Tongue (tissue), 2 donors: ENCODE results near the gene CD86. TPM values are rescaled to one million over a fixed set of nuclear protein-coding genes. Genes with fewer than 3 reads are reported as not detected.
"Not testable (repeated sequence)": the region's sequence is repeated elsewhere in the genome, so short reads cannot be mapped to it uniquely, and the experiment has no call there.

Experiments used
- DNase-seq: peaks from one replicate; pipeline ENCODE4 v3.0.0-alpha.2; 2015
- total RNA-seq: library from RNA; depleted of rRNA; stranded (reverse); fragments of >200 nt; gene quantifications from one replicate; pipeline ENCODE4 v1.2.3, GENCODE V29; 2014

The CD86 gene
- total RNA-seq, result 2.5 TPM

DNA sequence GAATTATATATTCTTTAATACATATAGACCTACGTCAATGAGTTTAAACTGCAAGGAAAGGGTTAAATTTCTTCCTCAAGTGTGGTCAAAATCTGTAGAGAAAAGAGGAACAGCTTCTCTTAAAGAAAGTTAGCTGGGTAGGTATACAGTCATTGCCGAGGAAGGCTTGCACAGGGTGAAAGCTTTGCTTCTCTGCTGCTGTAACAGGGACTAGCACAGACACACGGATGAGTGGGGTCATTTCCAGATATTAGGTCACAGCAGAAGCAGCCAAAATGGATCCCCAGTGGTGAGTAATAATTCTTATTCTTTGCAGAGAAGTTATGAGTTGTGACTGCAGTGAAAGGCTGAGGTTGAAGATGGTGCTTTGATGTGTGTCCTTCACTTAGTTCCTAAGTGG, at the start of gene CD86:
CD86 (plus strand) TSS at position 148 of the 400 bp plus-strand sequence; CDS start at position 276, 128 bp downstream.
- peak; percentile 8 for DNase-seq

DNA sequence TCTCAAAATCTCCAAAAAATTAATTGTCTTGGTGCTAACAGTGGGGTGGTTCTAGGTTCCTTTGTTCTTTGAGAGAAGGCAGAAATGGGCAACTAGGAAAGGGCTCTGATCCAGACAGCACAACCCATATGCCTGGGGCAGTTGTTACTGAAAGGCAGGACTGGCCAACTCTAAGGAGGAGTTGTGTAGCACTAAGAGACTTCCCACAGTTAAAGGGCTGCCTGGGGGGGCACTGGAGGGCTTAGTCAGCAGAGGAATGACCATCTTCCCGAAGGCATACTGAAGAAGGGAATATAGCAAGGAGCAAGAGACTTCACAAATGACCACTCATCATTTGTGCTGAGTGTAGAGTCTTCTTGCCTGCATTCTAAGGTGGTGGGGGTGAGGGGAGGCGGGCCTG, 48.9 kb upstream of the CD86 start:
- no peak for DNase-seq

DNA sequence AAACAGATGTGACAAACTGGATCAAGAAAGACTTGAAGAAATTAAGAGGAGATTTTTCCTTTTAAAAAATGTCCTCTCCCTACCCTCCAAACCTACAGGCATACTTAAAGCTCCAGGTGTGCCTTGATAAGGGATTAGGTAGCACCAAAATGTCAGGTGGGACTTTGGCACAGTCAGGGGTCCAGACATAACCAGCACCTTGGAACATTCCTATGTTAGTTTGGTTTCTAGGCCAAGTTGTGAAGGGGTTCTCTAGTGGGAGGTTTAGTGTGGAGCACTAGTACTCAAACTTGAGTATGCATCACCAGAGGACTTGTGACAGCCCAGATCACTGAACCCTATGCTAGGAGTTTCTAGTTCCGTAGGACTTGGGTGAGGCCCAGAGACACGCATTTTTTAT, 47.0 kb upstream of the CD86 start:
- DNase-seq, result no peak

DNA sequence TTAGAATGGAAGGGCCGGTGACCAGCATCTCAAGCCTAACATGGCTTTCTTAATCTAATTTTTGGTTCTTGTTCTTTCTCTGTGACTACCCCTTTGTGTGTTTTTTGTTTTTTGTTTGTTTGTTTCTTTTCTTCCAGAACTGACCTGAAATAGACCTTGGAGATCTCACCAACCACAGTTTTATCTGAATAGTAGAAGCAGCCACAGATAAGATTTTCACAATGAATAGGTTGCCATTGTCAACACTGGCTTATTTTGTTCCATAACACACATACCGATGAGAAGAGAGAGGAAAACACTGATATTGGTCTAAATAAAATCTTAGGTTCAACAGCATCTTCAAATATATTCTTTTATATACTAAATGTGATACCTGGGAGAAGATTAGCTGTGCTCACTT, 44.7 kb upstream of the CD86 start:
- DNase-seq, result no peak

GRCh38 chr3:122011396-122011795, 43.8 kb upstream of the CD86 start:
- DNase-seq, result no peak

GRCh38 chr3:122012821-122013220, 42.3 kb upstream of the CD86 start:
- DNase-seq, result no peak

GRCh38 chr3:122013448-122013925, 41.7 kb upstream of the CD86 start:
- DNase-seq, result no peak

GRCh38 chr3:122014741-122015140, 40.4 kb upstream of the CD86 start:
- DNase-seq, result no peak

GRCh38 chr3:122019493-122019892, 35.7 kb upstream of the CD86 start:
- DNase-seq, result no peak

DNA sequence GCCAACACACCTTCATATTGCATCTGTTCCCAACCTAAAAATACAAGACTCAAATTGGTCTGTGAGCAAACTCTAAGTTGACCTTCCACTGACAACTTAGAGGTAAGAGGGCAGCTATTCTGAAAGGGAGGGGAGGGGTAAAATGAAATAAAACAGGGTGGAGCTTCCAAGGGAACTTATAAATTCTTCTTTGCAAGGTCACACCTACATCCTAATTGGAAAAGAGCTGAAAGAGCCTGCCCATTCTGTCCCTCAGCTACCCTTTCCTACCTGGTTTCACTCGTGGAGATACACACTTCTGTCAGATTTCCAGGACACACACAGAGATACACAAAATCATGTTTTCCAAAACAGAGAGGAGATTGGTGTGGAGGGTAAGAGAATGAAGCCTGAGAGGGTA, 34.1 kb upstream of the CD86 start:
- no peak for DNase-seq

GRCh38 chr3:122021811-122022401, 33.3 kb upstream of the CD86 start, which contains the start of gene ILDR1:
TSS of gene ILDR1 (minus strand) at chr3:122022247. CDS start at chr3:122022077, 170 bp downstream.
- DNase-seq, result no peak

DNA sequence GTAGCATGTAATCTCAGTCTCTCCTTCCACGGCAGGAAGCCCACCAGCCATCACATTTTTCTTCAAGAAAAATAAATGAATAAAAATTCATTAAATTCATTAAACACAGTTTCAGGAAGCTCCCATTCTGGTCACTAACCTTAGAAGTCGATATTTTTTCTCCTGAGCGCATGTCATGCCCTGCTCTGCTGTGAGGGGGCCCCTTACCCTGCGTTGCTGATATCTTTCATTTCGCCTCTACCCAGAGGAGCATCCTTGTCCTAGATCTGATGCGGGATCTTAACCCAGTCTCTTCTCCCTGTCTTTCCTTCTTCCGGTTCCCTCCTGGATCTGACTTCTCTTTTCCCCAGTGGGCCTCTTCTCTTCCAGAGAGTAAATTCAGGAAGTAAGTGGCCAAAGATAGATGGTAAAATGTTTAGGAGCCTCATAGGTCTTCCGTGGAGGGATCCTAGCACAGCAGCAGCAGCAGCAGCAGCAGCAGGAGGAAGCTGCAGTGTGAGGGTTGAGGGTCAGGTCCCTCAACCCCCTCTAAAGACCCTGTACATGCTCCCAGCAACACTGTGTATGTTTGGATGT, 31.7 kb upstream of the CD86 start:
- DNase-seq, result no peak

DNA sequence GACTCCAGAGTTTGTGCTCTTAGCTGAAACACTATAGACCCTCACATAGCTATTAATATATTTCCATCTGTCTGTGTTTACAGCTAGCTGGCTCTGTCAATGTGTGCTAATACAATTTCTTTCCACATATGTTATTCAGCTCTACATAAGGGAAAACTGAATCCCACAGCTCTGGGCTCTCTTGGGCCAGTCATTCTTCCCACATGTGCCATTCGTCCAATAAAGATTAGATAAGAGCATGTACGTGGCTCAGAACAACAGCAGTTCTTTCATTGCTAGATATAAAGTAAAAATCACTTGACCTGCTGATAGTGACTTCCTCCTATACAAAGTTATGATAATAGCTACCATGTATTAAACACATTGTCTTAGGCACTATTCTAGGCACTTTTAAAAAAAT, 30.4 kb upstream of the CD86 start:
- DNase-seq, result no peak

- DNase-seq, result no peak
These were observed 29.9 kb upstream of the CD86 start for GRCh38 chr3:122025296-122025695.

GRCh38 chr3:122030381-122031122, 24.6 kb upstream of the CD86 start:
- DNase-seq, result no peak

DNA sequence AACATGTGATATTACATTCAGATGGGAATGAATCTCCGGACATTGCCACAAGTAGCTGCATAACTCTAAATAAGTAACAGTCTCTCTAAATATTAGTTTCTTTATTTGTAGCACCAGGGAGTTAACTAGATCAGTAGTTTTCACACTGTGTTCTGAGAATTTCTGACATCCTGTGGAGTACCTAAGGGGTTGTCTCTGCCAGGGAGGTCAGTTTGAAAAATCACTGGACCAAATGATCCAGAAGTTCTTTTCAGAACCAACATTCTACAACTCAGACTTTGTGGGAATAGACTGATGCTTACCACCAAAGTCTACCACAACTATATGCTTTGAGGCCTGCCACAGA, 24.1 kb upstream of the CD86 start:
- DNase-seq, result no peak

DNA sequence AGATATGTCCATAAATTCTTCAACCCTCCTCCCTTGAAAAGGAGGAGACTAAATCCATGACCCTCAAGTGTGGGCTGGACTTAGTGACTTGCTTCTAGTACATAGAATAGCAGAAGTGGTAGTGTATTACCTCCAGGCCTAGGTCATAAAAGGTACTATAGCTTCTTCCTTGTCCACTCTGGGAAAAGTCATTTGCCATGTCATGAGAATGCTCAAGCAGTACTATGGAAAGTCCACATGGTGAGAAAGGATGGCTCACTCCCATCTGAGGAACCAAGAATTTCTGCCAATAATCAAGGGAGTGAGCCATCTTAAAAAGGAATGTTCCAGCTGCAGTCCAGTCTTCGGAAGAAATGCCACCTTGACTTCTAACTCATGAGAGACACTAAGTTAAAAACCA, 22.6 kb upstream of the CD86 start:
- DNase-seq, result no peak

- no peak for DNase-seq
These were observed 22.1 kb upstream of the CD86 start for GRCh38 chr3:122033023-122033422.

- not testable (repeated sequence) for DNase-seq
These were observed 7.9 kb upstream of the CD86 start for GRCh38 chr3:122047296-122047695.

DNA sequence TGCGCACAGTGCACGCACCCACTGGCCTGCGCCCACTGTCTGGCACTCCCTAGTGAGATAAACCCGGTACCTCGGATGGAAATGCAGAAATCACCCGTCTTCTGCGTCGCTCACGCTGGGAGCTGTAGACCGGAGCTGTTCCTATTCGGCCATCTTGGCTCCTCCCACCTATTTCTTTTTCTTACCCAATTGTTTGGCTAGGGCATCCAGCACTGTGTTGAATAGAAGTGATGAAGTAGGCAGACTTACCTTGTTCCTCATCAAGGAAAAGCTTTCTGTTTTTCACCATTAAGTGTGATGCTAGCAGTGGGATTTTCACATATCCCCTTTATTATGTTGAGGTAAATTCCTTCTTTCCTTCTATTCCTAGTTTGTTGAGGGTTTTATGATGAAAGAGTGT, 7.4 kb upstream of the CD86 start:
- not testable (repeated sequence) for DNase-seq

DNA sequence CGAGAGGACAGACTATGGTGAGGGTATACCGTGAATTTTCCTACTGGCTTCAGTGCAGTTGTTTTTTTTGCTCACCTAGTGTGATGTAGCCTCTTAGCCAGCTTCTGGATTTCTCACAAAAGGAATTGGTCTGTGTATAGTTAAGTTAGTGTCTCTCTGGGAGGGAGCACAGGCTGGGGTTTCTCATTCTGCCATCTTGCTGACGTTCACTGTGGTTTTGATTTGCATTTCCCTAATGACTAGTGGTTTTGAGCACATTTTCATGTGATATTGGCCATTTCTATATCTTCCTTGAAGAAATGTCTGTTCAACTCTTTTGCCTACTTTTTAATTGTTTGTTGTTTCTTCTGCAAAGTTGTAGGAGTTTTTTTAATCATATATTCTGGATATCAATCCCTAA, 2.2 kb upstream of the CD86 start:
- no peak for DNase-seq

DNA sequence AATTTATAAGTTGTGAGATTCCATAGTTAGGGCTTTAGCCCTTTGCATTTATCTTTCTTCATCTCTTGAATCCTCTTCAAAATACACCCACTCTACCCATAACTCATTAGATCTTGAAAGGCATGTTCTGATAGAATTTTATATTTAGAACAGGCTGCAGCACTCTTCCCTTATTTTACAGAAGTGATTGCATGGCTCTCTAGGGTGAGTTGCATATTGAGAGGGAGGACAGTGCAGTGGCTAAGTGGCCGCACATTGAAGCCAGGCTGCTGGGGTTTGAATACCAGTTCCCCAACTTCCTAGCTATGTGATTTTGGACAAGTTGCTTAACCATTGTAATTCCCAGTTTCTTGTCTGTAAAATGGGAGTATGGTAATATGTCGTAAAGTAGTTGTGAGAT, 2.5 kb downstream of the CD86 start:
- DNase-seq, result no peak

- DNase-seq, result no peak
These were observed 3.1 kb downstream of the CD86 start for GRCh38 chr3:122058294-122058693.
